8988T (cell line): ENCODE measurements around the gene RER1.
"Not testable (repeated sequence)": the region's sequence is repeated elsewhere in the genome, so short reads cannot be mapped to it uniquely, and the experiment has no call there.

Experiments
- DNase-seq: peaks from one replicate; pipeline ENCODE4 v3.0.0; 2011

Gene RER1

DNA sequence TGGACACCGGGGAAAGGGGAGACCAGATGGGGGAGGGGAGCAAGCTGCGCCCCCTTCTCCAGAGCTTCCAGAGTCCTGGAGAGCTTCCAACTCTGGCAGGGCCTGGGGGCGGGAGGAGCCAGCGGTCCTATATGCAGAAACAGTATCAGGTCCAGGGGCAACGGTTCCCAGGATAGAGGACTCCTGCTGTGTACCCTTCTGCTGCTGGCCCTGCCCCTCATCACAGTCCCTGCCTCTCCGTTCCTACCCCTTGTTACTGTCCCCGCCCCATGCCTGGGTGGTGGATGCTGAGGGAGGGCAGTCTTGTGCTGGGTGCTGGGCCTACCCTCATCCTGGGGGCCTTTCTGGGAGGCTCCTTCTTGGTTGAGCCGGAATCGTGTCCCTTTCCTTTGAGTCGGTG lies 39.9 kb downstream of the RER1 start:
- DNase-seq = no peak

DNA sequence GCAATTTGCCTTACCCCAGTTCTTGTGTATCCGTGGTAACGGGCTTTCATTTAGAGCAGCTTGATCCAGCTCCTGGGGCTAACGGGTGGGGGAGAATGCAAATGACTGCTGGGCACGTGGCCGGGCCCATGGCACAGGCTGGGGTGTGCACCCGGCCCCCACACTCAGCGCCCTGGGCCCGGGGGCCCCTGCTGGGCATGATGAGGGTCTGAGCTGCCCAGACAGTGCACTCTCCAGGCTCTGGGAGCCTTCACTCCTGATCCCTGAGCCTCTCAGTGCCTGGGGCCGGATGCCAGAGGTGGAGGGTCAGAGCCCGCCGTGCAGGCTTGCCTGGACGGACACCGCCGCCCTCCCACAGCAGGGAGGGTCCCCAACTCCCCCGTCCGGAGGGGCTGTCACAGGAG lies 40.8 kb downstream of the RER1 start:
- DNase-seq = no peak

DNA sequence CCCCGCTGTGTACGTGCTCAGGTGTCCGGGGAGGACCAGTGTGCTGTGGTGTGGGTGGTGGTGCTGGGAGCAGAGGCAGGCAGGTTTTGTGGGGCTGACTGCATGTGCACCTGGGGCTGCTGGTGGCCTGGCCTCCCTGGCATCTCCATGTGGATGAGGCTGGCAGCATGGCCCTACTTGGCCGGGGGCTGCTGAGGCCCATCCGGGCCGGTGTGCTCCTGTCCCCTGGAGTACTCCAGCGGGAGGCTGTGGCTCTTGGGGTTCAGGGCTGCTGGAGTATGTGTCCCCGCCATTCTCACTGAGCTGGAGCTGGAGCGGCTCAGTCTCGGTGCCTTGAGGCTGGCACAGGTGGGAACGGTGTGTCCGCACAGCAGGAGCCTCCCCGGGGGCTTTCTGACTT lies 41.6 kb downstream of the RER1 start:
- DNase-seq = no peak

DNA sequence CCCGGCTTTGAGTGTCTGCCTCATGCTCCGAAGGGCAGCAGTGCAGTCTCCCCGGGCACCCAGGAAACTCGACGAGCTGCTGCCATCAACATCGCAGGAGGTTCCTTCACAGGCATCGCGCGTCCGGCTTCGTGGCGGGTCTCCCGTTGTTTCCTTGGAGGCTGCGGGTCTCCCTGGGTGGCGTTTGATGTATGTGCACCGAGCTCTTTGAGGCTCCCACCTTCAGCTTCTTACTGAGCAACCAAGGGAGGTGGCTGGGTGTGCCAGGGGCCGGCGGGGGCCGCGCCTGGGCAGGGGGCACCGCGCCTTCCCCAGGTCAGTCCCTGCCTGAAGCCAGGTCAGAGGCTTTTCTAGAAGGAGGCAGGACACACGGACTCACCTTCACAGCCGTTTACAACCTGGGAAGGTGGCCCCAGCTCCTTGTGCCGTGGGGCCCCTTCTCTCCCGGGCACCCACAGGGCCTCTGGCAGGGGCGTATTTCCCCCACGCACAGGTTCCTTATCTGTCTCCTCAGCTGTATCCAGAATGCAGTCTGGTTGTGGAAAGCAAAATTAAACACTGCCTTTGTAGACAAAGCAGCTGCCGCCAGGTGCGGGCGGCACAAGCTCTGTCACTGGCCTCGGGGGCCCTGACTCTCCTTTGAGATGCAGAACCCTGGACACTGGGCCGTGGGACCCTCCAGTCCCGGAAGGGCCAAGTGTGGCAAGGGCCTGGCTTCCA lies 42.5 kb downstream of the RER1 start:
- no peak for DNase-seq

DNA sequence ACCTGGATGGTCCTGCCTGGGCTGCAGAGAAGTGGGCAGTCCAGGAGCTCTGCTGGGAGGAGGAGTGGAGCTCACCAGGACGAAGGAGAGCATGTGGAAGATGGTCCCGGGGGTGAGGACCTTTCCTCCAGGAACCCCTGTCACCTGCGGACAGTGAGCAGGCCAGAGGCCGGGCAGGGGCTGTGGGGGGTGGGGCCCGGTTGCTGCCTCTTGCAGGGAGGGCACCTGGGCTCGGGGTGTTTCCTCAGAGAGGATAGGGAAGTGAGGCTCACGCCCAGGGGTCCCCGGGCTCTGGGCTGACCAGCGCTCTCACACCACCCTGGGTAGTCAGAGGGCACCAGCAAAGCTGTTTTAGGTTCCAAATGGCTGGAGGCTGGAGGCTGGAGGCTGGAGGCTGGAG lies 43.5 kb downstream of the RER1 start:
- no peak for DNase-seq

DNA sequence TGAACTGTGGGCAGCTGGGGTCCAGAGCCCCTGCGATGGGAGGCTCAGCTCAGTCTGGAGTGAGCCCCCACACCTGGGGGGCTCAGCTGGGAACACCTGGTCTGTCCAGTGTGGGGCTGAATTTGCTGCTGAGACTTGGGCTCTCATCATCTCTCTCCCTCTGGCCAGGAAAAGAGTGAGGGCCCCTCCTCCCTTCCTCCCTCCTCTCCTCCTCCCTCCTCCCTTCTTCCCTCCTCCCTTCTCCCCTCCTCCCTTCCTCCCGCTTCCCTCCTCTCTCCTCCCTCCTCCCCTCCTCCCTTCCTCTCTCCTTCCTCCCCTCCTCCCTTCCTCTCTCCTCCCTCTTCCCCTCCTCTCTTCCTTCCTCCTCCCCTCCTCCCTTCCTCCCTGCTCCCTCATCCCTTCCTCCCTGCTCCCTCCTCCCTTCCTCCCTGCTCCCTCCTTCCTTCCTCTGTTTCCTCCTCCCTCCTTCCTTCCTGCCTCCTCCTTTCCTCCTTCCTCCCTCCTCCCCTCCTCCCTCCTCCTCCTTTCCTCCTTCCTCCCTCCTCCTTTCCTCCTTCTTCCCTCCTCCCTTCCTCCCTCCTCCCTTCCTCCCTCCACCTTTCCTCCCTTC lies 44.2 kb downstream of the RER1 start:
- DNase-seq = no peak

DNA sequence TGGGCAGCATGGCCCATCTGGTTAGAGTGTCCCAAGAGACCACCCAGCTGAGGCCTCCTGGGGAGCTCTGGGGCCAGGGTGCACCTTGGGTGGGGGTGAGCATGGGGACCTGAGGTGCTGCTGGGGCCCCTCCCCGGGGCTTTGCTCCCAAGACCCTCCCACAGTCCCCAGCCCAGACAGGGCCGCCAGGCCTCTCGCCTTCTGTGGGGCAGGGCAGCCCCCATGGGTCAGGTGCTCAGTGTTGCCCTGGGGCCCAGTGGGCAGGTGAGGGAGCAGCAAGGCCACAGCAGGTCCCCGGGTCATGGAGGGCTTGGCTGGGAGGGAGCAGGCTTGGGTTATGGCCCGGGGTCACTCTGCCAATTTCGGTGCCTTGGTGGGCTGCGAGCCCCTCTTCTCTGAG lies 45.2 kb downstream of the RER1 start:
- DNase-seq = no peak

DNA sequence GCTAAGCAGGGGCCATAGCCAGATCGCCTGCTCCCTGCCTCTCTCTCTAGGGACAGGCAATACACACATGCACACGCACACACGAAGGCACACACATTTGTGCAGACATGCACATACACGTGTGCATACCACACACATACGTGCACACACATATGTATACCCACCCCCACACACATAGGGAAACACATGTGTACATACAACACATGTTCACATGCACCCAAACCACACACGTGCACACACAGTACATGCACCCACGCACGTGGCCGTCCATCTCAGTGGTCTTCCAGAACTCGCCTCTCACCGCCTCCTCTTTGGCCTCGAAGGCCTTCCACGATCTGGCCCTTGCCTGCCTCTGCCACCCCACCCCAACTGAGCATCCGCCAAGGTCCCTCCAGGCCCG lies 46.0 kb downstream of the RER1 start:
- DNase-seq = no peak

DNA sequence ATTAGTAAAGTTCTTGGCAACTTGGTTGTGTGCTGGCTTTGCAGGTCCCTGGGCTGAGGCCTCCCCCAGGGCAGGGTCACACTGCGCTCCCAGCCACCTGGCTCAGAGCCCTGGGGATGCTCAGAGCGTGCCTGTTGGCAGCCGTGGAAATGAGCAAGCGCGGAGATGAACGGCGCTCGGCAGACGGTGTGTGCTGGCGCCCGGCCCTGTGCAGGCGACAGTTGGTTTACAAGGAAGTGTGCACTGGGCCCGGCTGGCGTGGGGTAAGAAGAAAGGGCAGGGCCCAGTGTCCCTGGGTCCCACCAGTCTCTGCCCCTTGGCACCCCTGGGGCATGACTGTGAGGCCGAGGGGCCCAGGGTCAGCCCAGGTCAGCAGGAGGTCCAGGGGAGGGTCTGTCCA lies 46.4 kb downstream of the RER1 start:
- DNase-seq = no peak

DNA sequence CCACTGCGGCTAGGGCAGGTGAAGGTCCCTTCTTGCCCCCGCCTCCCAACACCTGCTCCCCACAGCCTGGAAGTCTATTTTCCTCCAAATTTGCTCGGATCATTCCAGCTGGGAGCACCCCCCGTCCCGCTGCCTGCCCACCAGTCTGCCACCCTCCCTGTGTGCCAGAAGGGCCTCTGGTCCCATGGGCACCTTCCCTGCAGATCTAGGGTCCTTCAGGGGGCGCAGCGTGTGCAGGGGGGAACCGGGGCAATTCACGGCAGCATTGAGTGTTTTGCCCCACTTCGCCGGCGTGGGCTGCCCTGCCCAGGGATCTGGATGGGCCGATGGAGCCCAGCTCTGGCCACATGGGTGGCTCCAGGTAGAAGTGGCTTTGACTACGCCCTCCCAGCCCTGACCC lies 47.0 kb downstream of the RER1 start:
- DNase-seq = no peak

DNA sequence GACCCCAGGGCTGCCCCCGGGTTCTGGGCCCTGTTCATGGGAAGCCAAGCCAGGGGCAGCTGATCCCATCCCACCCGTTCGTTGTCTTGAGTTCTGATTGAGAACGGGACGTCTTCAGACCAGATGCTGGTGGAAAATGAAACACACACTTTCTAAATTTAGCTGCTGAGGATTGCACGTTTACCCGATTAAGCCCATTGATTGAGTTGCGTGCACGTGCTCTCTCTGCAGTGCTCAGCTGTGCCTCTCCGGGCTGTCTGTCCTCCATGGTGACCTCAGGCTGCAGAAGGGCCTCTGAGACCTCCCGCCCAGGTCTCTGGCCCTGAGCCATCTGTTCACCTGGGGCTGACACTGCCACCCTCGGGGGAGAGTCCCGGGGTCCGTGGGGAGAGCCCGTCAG lies 47.7 kb downstream of the RER1 start:
- no peak for DNase-seq

DNA sequence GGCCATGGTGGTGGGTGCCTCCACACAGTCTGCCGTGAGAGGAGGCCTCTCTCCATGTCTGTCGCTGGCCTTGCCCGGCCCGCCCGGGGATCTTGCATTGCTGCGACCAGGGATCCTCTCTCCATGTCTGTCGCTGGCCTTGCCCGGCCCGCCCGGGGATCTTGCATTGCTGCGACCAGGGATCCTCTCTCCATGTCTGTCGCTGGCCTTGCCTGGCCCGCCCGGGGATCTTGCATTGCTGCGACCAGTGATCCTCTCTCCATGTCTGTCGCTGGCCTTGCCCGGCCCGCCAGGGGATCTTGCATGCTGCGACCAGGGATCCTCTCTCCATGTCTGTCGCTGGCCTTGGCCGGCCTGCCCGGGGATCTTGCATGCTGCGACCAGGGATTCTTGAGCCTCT lies 48.7 kb downstream of the RER1 start:
- DNase-seq = not testable (repeated sequence)

DNA sequence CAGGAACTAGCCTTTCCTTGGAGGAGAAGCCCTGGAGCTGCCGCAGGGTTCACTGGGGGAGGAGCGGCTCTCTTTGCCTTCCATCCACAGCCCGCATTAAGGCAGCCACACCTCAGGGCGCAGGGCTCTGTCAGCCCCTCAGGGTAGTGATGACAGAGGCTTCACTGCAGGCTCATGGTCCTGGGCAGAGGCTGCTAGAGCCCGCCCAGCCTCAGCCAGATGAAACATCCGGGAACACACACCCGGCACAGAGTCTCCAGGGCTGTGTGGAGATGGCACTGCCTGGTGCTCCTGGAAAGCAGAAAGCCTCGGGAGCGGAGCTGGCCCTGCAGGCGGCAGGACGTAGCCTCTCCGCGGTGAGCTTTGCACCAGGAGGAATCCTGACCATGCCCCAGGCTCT lies 50.1 kb downstream of the RER1 start:
- DNase-seq = no peak

DNA sequence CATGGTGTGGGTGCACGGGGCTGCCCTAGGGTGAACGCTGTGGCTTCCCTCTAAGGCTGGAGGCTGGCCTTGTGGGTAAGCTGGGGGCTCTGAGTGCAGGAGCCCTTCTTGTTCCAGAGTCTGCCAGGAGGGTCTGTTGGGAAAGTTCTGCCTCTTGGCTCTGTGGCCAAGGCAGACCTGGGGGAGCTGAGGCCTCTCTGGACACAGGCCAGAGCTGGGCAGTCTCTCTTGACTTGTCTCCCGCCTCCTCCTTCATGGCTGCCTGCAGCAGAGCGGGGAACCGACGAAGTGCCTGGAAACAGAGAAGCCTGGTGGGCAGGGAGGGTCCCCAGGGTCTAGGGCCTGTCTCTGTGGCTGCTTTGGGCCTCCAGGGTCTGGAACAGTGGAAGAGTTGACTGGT lies 51.0 kb downstream of the RER1 start:
- no peak for DNase-seq

DNA sequence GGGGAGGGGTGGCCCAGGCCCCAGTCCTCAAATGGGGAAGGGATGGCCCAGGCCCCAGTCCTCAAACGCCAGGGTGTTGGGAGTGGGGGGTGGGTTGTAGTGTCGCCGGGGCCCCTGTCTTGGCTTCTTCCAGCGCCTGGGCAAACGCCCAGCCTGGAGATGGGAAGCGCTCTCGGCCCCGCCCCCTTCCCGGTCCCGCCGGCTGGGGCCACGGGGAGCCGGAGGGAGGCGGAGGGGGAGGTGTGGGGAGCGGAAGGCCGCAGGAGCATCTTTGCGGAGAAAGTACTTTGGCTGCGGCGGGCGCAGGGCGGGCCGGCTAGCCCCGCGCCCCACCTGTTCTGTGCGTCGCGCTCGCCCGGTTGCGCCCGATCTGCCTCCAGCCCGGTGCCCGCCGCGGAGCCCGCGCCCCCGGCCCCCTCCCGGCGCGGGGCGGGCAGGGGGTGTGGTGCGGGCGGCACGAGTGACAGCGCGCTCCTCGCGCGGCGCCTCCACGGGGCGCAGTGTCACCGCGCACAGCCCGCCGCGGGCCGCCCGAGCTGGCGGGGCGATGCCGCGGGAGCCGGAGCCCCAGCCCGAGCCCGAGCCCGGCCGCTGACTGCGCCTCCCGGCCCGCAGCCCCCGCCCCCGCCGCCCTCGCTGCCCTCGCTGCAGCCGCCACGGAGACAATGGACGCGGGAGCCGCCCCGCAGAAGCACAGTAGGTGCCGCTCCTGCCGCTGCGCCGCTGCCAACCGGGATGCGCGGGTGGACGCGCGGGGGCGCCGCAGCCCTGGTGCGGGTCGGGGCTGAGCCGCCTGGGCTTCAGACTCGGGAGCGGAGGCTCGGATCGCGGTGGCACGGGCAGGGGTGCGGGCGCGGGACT lies 51.9 kb downstream of the RER1 start:
- DNase-seq = no peak

DNA sequence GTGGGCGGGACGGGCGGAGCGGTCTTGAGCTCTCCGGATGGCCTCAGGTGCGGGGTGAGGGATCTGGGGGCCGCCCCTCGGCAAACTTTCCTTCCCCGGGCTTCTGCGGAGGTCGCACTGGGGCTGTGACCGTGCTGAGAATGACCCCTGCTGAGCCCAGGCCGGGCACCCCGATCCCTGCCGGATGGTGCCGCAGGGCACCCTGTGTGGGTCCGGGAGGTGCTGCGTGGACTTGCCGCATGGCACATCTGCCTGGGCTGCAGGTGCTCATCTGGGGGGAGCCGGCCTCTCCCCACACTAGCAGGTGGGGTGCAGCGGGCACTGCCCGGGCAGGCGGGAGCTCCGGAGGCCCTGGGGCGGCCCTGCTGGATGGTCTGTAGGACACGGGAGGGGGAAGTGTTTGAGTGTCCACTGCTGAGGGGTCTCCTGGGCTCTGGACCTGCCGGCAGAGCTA lies 52.5 kb downstream of the RER1 start:
- DNase-seq = no peak

DNA sequence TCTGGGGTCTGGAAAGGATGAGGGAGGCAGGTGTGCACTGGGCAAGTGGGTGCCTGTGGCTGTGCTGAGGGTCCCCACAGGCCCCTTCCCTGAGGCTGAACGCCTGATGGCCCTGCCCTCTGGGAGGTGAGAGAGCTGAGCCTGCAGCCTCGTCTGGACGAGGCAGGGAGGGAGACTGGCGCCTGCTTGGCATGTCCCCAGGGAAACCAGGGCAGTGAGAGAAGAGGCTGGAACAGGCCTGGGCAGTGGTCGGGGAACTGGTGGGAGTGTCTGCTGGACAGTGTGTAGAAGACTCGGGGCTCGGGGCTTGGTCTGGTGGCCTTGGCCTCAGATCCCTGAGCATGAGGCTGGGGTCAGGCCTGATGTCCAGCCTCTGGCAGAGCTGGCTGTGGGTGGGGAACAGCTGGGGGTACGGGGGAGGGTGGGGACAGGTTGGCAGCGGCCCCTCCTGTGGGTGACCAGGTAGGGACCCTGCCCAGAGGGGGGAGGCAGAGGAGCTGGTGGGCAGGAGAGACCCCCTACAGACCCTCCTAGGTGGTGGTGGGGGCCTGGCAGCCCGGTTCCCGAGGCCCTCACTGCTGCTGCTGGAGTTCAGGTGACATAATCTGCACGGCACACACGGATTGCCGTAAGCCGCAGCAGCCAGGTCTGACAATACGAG lies 53.7 kb downstream of the RER1 start:
- no peak for DNase-seq

DNA sequence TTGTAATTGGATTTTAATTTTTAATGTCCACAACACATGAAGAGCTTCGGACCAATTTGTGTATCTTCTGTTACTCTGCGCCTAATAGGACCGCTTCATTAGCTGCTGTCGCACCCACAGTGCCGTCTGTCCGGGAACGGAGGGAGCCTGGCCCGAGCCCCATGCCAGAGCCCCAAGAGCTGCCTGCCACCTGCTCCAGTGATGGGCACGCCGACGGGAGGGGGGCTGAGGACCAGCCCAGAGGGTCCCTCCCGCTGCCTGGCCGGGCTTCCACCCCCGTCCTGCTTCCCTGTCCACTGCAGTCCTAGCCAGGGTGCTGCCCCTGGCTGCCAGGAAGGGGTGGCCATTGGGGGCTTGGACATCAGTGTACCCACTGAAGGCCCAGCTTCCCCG lies 54.2 kb downstream of the RER1 start:
- no peak for DNase-seq

DNA sequence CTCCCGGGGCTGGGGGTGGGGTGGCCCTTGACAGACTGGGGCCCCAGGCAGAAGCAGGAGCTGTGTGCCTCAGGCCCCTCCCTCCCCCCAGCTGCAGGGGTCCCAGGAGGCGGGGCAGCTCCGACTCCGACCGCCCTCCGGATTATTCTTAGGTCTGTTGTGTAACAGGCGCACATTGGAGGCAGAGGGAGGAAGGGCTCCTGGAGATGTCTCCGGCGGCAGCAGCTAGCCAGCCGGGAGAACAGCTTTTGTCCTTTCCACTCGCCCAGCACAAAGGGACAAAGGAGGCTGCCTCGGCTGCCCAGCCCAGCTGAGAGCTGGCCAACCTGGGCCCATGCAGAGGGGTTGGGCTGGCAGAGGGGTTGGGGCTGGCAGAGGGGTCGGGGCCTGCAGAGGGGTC lies 54.8 kb downstream of the RER1 start:
- DNase-seq = no peak

DNA sequence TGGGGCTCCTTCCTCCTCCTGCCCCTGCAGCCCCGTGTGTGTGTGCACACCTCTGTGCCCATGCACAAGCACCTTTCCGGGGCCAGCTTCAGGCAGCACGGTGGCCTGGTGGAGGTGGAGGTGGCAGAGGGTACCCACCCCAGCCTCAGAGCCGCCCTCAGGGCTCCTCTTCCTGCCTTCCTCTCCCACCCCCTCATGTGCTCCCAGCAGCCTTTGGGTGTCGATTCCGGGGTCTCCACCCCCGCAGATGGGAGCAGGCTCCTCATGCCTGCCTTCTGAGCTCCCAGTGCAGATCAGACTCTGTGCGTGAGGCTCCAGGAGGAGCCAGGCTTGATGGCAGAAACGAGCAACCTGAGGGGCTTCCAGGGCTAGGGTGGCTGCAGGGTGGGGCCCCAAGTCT lies 55.2 kb downstream of the RER1 start:
- no peak for DNase-seq

DNA sequence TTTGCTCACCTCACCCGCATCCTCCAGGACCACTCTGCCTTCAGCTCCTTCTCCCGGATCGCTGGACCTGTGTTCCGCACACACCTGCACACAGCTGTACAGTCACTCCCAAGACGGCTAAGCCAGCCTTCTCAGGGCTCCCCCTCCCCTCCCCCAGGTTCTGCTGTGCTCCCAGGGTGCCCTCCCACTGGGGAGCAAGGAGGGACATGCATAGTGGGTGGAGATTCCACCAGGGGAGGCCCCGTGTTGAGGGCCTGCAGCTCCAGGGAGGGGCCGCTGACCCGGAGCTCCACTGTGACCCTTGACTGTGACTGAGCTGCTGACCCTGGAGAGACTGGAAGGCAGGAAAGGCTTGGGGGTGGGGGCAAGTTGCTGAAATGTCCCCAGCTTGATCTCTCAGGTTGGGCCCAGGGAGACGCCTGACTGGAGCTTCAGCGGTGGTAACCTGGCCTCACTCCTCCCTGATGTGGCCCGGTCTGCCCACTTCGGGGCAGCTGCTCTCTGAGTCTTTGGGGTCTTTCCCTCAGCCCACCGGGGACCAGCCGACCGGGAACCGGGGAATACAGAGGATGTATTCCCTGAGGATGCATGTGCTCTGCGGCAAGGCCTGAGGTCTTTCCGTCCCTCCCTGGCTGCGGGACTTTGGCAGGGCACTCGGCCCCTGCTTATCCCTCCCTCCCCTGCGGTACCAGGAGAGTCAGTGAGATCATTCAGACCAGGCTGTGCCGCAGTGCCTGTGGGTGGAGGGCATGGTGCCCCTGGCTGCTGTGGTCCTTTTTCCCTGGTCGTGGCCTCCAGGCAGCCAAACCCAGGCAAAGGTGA lies 55.8 kb downstream of the RER1 start:
- no peak for DNase-seq

DNA sequence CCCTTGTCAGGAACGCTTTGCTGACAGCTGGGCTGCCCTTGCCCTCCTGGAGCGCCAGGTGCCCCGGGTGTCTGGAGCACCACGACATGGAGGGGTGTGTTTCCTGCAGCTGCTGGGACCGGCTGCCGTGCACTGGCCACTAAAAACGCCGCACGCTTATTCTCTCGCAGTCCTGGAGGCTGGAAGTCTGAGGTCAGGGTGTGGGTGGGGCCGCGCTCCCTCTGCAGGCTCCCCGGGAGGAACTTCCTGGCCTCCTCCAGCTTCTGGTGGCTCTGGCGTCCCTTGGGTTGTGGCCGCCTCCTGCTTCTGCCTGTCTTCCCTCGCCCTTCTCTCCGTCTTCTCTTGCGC lies 56.4 kb downstream of the RER1 start:
- no peak for DNase-seq
